Stimulated activated memory B cell treated with anti-CD40 and anti-IgM and Interleukin-4, amounts not matched to agents 10 μg/mL and 1 μg/mL and 100 μg/mL, for 72 hours (primary cell): ENCODE data around the gene ZNF574.

Experiments used
- ATAC-seq: fragments of 150-1000 bp; cut with Tn5 transposase; 2 replicates; pipeline ENCODE4 v1.10.0; 2021
- H3K27ac Mint-ChIP-seq: one replicate; pipeline ENCODE4 v1.8.0; 2022; ENCODE audit warnings: mild to moderate bottlenecking, mixed read lengths
- H3K27me3 Mint-ChIP-seq: one replicate; pipeline ENCODE4 v1.8.0; 2022; ENCODE audit warnings: mixed read lengths
- H3K36me3 Mint-ChIP-seq: one replicate; pipeline ENCODE4 v1.8.0; 2022; ENCODE audit warnings: mixed read lengths
- H3K4me1 Mint-ChIP-seq: one replicate; pipeline ENCODE4 v1.8.0; 2022; ENCODE audit warnings: mixed read lengths
- H3K4me3 Mint-ChIP-seq: one replicate; pipeline ENCODE4 v1.8.0; 2022; ENCODE audit warnings: mild to moderate bottlenecking, moderate library complexity, mixed read lengths
- H3K9me3 Mint-ChIP-seq: one replicate; pipeline ENCODE4 v1.8.0; 2022; ENCODE audit warnings: mixed read lengths

ZNF574 gene

GRCh38 chr19:42051166-42052115 is 24.5 kb upstream of the ZNF574 start:
- peak; percentile 57 for ATAC-seq
- H3K9me3 Mint-ChIP-seq: no peaks in the 10 kb centered on the region
- H3K36me3 Mint-ChIP-seq: no peaks in the 10 kb centered on the region
- H3K4me3 Mint-ChIP-seq: no peak overlapping the region
- H3K27ac Mint-ChIP-seq: no peak overlapping the region
- H3K27me3 Mint-ChIP-seq: peaks cover 9% of the 10 kb centered on the region
- H3K4me1 Mint-ChIP-seq: peaks cover 9% of the 10 kb centered on the region

DNA sequence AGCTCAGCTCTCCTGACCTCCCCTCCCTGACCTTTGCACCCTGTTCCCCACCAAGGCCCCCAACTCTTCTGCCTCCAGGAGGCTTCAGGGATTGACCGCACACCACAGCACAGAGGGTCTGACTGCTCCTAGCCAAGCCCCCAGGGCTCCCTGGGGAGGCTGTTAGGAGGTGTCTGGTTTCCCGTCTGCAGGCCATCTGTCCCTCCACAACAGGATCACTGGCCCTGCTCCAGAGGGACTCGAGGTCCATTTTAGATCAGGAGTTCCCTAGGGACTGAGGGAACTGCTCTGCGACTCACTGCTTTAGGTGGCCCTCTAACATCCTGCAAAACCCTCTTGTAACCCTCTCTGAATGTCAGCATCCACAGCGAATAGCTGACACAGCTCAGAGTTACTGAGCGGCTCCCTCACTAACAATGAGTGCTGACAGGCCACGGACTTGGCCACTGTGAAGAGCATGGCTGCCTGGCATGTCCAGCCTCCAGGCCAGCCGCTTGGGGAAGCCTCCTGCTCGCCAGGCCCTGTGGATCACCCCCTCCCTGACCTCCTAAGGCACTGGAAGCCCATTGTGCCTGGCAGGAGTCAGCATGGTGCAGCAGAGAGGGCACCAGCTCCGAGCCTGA is 23.6 kb upstream of the ZNF574 start:
- no peak overlapping the region for H3K4me3 Mint-ChIP-seq
- no peaks in the 10 kb centered on the region for H3K9me3 Mint-ChIP-seq
- ATAC-seq: no peak
- H3K4me1 Mint-ChIP-seq: peaks cover 9% of the 10 kb centered on the region
- H3K36me3 Mint-ChIP-seq: no peaks in the 10 kb centered on the region
- no peak overlapping the region for H3K27ac Mint-ChIP-seq
- H3K27me3 Mint-ChIP-seq: peaks cover 9% of the 10 kb centered on the region

DNA sequence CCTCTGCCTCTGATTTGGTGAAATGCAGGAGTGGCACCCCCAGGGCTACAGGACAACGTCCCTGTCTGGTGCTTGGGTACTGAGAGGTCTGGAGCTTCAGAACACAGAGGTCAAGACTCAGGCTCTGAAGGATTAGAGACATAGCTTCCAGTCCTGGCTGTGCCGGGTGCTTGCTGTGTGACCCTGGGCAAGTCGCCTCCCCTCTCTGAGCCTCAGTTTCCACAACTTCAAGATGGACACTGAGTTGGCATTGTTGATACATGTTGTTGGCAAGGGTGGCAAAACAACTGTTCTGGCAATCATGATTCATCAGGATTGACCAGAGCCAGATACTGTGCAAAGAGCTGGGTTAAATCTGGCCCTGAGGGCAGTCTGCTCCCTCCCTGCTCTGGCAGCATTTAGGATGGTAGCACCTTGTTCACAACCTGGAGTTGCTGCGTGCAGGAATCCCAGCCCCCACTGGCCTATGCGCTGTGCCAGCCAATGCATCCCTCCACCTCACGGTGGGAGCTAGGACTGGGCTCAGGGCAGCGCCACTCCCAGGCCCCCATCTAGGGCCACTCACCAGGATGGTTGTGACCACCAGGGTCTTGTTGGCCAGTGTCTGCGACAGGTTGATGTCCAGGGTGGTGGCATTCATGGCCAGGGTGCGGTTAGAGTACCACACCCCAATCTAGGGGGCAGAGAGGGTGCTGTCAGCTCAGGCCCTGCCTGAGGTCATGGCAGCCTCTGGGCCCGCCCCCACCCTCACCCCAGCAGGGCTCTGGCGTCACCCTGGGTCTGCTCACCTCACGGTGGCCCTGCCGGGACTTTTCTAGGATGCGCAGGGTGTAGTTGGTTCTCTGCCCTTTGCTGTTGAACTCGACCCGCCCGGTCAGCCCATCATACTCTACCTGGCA is 22.7 kb upstream of the ZNF574 start:
- no peak overlapping the region for H3K4me3 Mint-ChIP-seq
- peaks cover 9% of the 10 kb centered on the region for H3K4me1 Mint-ChIP-seq
- no peaks in the 10 kb centered on the region for H3K9me3 Mint-ChIP-seq
- no peaks in the 10 kb centered on the region for H3K36me3 Mint-ChIP-seq
- peak; percentile 29 for ATAC-seq
- peaks cover 9% of the 10 kb centered on the region for H3K27me3 Mint-ChIP-seq
- H3K27ac Mint-ChIP-seq: no peak overlapping the region

GRCh38 chr19:42054205-42054604 is 21.8 kb upstream of the ZNF574 start:
- peaks cover 4% of the 10 kb centered on the region for H3K4me1 Mint-ChIP-seq
- H3K36me3 Mint-ChIP-seq: no peaks in the 10 kb centered on the region
- ATAC-seq: peak; percentile 38
- H3K27ac Mint-ChIP-seq: no peak overlapping the region
- no peaks in the 10 kb centered on the region for H3K9me3 Mint-ChIP-seq
- no peak overlapping the region for H3K4me3 Mint-ChIP-seq
- peaks cover 9% of the 10 kb centered on the region for H3K27me3 Mint-ChIP-seq

- H3K27me3 Mint-ChIP-seq: peaks cover 20% of the 10 kb centered on the region
- no peaks in the 10 kb centered on the region for H3K36me3 Mint-ChIP-seq
- ATAC-seq: no peak
- H3K4me3 Mint-ChIP-seq: no peak overlapping the region
- H3K9me3 Mint-ChIP-seq: no peaks in the 10 kb centered on the region
- H3K27ac Mint-ChIP-seq: no peak overlapping the region
- H3K4me1 Mint-ChIP-seq: no peaks in the 10 kb centered on the region
These were observed 18.1 kb upstream of the ZNF574 start for GRCh38 chr19:42057846-42058245.

DNA sequence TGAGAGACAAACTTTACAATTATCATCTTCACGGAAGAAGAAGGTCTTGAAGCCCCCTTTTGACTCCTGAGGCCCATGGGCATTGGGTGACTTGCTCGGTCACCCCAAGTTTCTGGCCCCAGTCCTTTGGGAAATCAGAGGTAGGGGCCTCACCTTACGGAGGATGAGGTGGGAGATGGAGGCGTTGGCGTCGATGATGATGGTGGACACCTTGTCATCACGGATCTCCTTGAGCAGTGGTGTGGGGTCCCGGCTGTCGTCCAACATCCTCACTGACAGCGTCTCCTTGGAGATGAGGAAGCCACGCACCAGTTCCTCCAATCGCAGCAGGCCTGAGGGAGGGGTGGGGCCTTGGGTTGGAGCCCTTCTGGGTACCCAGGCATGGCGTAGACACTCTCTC is 16.8 kb upstream of the ZNF574 start:
- no peaks in the 10 kb centered on the region for H3K9me3 Mint-ChIP-seq
- H3K27ac Mint-ChIP-seq: no peak overlapping the region
- peaks cover 12% of the 10 kb centered on the region for H3K27me3 Mint-ChIP-seq
- H3K4me3 Mint-ChIP-seq: no peak overlapping the region
- H3K36me3 Mint-ChIP-seq: no peaks in the 10 kb centered on the region
- no peaks in the 10 kb centered on the region for H3K4me1 Mint-ChIP-seq
- no peak for ATAC-seq

- H3K4me1 Mint-ChIP-seq: no peaks in the 10 kb centered on the region
- no peak for ATAC-seq
- H3K36me3 Mint-ChIP-seq: no peaks in the 10 kb centered on the region
- no peak overlapping the region for H3K27ac Mint-ChIP-seq
- H3K4me3 Mint-ChIP-seq: no peak overlapping the region
- H3K27me3 Mint-ChIP-seq: peaks cover 10% of the 10 kb centered on the region
- no peaks in the 10 kb centered on the region for H3K9me3 Mint-ChIP-seq
These were observed 15.8 kb upstream of the ZNF574 start for GRCh38 chr19:42060117-42060516.

DNA sequence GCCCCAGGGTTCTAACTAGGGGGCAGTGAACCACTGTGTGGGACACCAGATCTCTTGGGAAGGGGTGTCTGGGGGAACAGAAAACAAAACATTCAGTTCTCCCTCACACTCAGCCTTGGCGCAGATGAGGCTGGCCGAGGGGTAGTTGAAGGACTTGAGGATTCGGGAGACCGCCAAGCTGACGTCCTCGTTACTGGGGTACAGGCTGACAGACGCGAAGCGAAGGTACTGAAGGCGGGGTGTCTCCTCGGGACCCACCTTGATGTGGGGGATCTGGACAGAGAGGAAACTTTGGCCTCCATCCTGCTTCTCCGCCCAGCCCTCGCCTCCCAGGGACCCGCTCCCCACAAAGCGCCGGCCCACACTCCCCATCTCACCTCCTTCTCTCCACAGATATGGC is 13.6 kb upstream of the ZNF574 start:
- no peaks in the 10 kb centered on the region for H3K9me3 Mint-ChIP-seq
- H3K27ac Mint-ChIP-seq: no peak overlapping the region
- H3K27me3 Mint-ChIP-seq: peaks cover 10% of the 10 kb centered on the region
- ATAC-seq: no peak
- no peak overlapping the region for H3K4me3 Mint-ChIP-seq
- H3K4me1 Mint-ChIP-seq: no peaks in the 10 kb centered on the region
- H3K36me3 Mint-ChIP-seq: no peaks in the 10 kb centered on the region

GRCh38 chr19:42064432-42064831 is 11.5 kb upstream of the ZNF574 start:
- H3K9me3 Mint-ChIP-seq: no peaks in the 10 kb centered on the region
- H3K36me3 Mint-ChIP-seq: no peaks in the 10 kb centered on the region
- peaks cover 10% of the 10 kb centered on the region for H3K27me3 Mint-ChIP-seq
- no peak overlapping the region for H3K4me3 Mint-ChIP-seq
- H3K4me1 Mint-ChIP-seq: no peaks in the 10 kb centered on the region
- no peak for ATAC-seq
- no peak overlapping the region for H3K27ac Mint-ChIP-seq

GRCh38 chr19:42065051-42065450 is 10.9 kb upstream of the ZNF574 start:
- no peaks in the 10 kb centered on the region for H3K9me3 Mint-ChIP-seq

GRCh38 chr19:42065511-42065910 is 10.5 kb upstream of the ZNF574 start:
- H3K27me3 Mint-ChIP-seq: peaks cover 16% of the 10 kb centered on the region
- ATAC-seq: no peak
- H3K27ac Mint-ChIP-seq: no peak overlapping the region
- no peak overlapping the region for H3K4me3 Mint-ChIP-seq
- no peaks in the 10 kb centered on the region for H3K9me3 Mint-ChIP-seq
- no peaks in the 10 kb centered on the region for H3K36me3 Mint-ChIP-seq
- H3K4me1 Mint-ChIP-seq: no peaks in the 10 kb centered on the region

More at GRCh38 chr19:42065051-42065450, 10.9 kb upstream of the ZNF574 start:
- ATAC-seq: no peak
- H3K4me1 Mint-ChIP-seq: no peaks in the 10 kb centered on the region
- peaks cover 11% of the 10 kb centered on the region for H3K27me3 Mint-ChIP-seq
- H3K36me3 Mint-ChIP-seq: no peaks in the 10 kb centered on the region
- no peak overlapping the region for H3K4me3 Mint-ChIP-seq
- H3K27ac Mint-ChIP-seq: no peak overlapping the region

GRCh38 chr19:42066075-42066754 is 9.8 kb upstream of the ZNF574 start:
- Mint-ChIP-seq H3K27ac (no peak overlapping the region), H3K9me3 (no peaks in the 10 kb centered on the region), H3K4me1 (no peaks in the 10 kb centered on the region), H3K36me3 (no peaks in the 10 kb centered on the region), H3K27me3 (peaks cover 19% of the 10 kb centered on the region), H3K4me3 (no peak overlapping the region)
- no peak for ATAC-seq

GRCh38 chr19:42067315-42067888 is 8.6 kb upstream of the ZNF574 start:
- Mint-ChIP-seq H3K27me3 (peaks cover 9% of the 10 kb centered on the region), H3K4me1 (no peaks in the 10 kb centered on the region), H3K4me3 (no peak overlapping the region), H3K36me3 (no peaks in the 10 kb centered on the region), H3K9me3 (no peaks in the 10 kb centered on the region), H3K27ac (no peak overlapping the region)
- peak; percentile 35 for ATAC-seq

GRCh38 chr19:42068361-42068755 is 7.6 kb upstream of the ZNF574 start:
- Mint-ChIP-seq H3K9me3 (no peaks in the 10 kb centered on the region), H3K27me3 (peaks cover 9% of the 10 kb centered on the region), H3K36me3 (no peaks in the 10 kb centered on the region)

More at GRCh38 chr19:42068361-42068755, 7.6 kb upstream of the ZNF574 start:
- Mint-ChIP-seq H3K27ac (no peak overlapping the region), H3K4me3 (no peak overlapping the region), H3K4me1 (no peaks in the 10 kb centered on the region)
- no peak for ATAC-seq
